HG03520 (cell line): ENCODE measurements around the gene FOXP1.

Source experiments
- ATAC-seq: cut with Tn5 transposase; IDR thresholded peaks from one replicate; pipeline ENCODE4 v1.9.1; 2021; ENCODE audit warnings: mild to moderate bottlenecking, moderate library complexity; ENCODE audit not compliant: unreplicated experiment

The FOXP1 gene

GRCh38 chr3:71316066-71316777 is 267.3 kb downstream of the FOXP1 start:
- ATAC-seq: no peak

- no peak for ATAC-seq
Measured at GRCh38 chr3:71315431-71315830, 268.1 kb downstream of the FOXP1 start.

GRCh38 chr3:71313844-71314243 is 269.7 kb downstream of the FOXP1 start:
- no peak for ATAC-seq

GRCh38 chr3:71312461-71312860 is 271.1 kb downstream of the FOXP1 start:
- no peak for ATAC-seq

GRCh38 chr3:71311661-71312046 is 271.9 kb downstream of the FOXP1 start:
- no peak for ATAC-seq

- ATAC-seq: no peak
Measured at GRCh38 chr3:71310980-71311660, 272.4 kb downstream of the FOXP1 start.

DNA sequence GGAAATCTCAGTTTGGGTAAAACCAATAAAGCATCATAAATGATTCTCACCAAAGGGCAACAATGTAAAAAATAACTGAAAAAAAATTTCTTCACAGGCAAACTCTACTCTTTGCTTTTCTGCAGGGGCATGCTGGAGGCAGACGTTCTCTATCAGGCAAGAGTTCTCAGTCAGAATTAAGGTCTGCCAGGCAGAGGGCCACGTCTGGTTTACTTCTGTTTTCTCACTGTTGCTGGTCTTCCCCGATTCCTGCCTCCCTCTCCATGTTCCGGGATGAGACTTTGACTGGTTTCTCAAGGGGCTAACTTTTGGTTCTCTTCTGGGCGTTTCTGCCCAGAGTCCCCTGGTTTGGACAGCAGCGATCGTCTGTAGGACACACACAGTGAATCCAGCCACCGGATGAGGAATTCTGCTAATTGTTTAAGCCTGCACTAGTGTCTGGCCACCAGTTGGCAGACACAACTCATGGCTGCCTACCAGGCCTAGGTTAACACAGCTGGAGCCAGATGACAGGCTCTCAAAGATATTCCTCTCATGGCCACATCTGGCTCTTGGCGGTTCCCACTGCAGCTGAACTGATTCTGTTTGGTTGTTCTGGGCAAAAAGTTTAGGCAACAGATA is 273.1 kb downstream of the FOXP1 start:
- no peak for ATAC-seq

- ATAC-seq: no peak
Measured at GRCh38 chr3:71309886-71310285, 273.6 kb downstream of the FOXP1 start.

DNA sequence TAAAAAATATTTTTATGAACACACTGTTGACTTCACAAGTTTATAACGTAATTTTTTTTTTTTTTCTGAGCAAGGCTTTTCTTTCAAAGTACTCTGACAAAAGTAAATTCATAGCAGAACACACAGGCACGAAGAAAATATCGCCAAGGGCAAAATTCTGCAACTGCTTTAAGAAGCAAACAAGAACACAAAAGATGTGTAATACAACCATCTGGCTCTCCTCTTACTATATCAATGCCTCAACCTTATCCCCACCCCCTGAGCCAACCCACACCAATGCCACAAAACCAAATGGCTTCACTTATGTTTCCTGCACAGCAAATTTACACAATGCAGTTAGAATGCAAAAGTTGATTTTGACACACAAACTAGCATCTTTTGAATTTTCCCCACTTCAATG is 274.2 kb downstream of the FOXP1 start:
- ATAC-seq: no peak

DNA sequence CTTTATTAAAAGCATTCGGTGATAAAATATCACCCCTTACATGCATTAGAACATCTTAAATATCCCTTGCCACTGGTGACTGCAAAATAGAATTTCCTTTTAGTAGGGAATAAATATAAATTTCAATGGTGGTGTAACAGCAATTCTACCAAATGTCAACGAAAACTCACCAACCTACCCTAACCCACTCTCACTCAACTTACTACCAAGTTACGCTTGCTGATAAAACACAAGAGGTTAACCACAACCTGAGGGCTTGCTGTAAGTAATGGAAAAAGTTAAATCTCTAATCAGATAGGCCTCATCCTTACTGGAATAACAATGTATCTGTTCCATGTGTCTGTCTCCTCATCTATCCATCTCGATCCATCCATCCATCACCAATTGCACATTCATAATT is 274.7 kb downstream of the FOXP1 start:
- no peak for ATAC-seq

DNA sequence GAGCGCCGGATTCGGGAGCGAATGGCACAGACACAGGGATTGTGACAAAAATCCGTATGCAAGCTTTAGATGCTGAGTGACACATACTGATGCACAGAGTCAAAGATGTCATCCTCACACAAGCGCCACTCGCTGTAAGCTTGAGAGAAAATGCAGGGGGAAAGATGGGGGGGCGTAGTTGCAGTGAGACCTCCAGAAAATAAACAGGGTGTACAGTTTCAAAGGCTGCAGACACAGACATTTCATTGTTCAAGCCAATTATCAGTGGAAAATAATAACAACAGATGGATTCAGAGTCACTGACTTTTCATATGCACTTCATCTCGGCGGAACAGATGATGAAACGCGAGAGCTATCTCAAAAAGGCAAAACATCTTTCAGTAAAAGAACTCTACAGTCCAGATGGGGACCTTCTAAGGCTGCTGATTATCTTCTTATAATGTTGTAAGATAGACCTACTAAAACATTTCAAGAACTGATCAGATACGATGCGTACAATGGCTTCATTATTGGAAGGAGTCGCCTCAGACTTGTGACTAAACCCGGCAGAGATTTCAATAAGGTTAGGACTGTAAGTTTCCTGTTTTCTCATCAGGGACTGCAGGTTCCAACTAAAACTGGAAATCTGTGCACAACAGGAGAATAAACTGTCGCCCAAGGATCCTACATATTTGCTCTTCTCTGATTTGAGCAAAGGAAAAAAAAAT is 275.4 kb downstream of the FOXP1 start:
- no peak for ATAC-seq

DNA sequence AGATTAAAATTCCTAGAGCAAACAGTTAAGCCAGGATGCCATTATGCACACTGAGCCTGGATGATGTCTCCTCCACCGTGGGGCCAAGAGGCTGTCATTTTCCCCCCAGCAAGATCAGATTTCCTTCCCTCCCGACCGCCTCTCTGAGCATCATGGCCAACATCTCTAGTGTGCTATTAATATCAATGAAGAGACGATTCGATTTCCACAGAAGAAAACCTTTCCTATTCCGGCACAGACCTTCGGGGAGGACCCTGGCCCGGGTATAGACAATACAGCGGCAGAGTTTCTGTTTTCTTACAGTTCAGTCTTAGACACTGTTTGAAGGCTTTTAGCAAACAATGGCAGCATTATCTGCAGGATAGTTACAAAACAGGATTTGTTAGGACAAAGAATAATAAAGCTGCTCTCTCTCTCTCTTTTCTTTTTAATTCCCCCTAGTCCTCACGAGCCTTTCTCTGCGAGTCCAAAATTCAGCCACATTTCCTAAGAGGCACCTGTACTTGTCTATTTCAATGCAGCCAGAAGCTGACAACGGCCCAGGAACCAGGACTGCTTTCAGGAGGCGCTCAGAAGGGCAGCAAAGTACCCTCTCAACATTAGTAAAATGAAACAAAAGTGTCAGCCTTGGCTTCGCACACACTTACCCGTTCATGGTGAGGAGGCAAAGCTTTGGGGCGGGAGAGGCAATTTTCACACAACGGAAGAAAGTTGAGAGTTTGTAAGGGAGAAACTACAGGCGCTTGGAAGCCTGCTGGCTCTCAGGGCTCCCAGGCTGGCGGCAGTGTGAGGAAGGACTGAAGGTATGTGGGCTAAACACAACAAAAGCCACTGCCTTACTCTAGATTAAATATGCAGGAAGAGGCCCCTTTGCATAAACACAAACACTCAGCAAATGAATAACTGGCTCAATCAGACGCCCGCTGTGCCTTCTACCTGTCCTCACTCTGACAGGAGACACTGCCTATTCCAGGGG is 278.0 kb downstream of the FOXP1 start:
- ATAC-seq: no peak

DNA sequence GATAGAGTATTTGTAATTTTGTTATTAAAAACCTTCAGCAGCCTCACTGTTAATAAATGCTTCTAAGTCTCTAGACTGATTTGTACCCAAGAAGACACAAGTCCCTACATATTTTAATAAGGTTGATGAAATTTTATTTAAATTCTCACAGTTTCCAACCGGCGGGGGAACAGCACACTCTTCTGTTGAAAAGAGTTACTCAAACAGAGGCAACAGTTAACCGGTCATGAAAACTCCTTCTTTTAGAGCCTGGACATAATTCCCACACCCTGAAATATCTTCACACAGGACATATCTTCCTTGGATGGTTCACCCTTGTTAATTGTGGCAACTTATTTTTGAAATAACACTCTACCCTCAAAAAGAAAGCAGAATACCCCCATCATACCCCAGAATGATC is 278.8 kb downstream of the FOXP1 start:
- ATAC-seq: no peak

DNA sequence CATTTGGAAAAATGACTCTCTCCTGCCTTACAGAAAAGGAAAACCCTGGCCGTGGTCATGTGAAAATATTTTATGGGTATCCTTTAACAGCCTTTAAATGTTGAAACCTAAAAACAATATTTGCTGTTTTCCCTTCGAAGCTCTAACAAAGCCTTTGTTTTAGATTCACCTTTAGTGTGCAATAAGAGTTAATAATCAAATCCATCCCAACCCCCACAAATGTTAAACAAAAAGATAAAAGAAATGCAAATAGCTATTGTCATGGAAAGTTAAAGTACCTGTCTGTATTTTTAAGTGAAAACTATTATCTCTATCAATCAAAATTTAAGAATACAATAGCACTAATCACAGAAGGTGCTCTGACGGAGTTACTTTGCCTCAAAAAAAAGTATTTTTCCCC is 279.3 kb downstream of the FOXP1 start:
- no peak for ATAC-seq

GRCh38 chr3:71303627-71304200 is 279.8 kb downstream of the FOXP1 start:
- ATAC-seq: no peak

- no peak for ATAC-seq
Measured at GRCh38 chr3:71302604-71303003, 280.9 kb downstream of the FOXP1 start.

GRCh38 chr3:71300951-71301393 is 282.6 kb downstream of the FOXP1 start:
- no peak for ATAC-seq

DNA sequence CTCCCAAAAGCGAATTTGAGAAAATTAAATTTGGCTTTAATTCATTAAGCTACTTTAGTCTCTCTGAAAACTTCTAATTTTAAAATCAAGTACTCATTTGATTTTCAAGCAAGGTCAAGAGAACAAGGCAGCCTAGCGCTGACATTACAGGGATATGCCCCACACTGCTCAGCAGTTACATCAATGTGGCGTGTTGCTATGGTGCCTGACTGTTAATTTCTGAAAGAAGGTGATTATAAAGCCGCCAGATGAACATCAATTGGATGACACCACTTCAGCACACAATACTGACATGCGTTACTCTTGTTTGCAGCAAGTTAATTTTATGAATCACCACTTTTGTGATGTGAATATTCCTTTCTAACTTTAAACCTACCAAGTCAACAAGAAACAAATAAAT is 284.4 kb downstream of the FOXP1 start:
- ATAC-seq: no peak

GRCh38 chr3:71294919-71295318 is 288.6 kb downstream of the FOXP1 start:
- ATAC-seq: no peak

- ATAC-seq: no peak
Measured at GRCh38 chr3:71290301-71290700, 293.2 kb downstream of the FOXP1 start.
